H9 (cell line): Measurements from ENCODE around the gene CACNA1G. TPM values are rescaled to one million over a fixed set of nuclear protein-coding genes. Genes with fewer than 3 reads are reported as not detected.

Source experiments
- DNase-seq: peaks from one replicate; pipeline ENCODE4 v3.0.0-alpha.2; 2017
- H2AFZ ChIP-seq: one replicate; pipeline ENCODE4 v1.6.1; 2013; ENCODE audit warnings: mild to moderate bottlenecking, low read length, control low read depth, moderate library complexity
- H2AK5ac ChIP-seq: 2 replicates; pipeline ENCODE4 v1.6.1; 2013; ENCODE audit warnings: low read length, control low read depth, mixed read lengths; ENCODE audit not compliant: insufficient read length
- H2BK120ac ChIP-seq: one replicate; pipeline ENCODE4 v1.6.1; 2013; ENCODE audit warnings: low read depth, mild to moderate bottlenecking, low read length, control low read depth, inconsistent platforms; ENCODE audit not compliant: poor library complexity, severe bottlenecking
- H2BK12ac ChIP-seq: 2 replicates; pipeline ENCODE4 v1.6.1; 2013; ENCODE audit warnings: low read length, control low read depth, mixed read lengths, low read depth; ENCODE audit not compliant: insufficient read length
- H2BK15ac ChIP-seq: 2 replicates; pipeline ENCODE4 v1.6.1; 2013; ENCODE audit warnings: low read depth, low read length, control low read depth
- H2BK20ac ChIP-seq: one replicate; pipeline ENCODE4 v1.6.1; 2013; ENCODE audit warnings: low read depth, mild to moderate bottlenecking, low read length, control low read depth, inconsistent platforms; ENCODE audit not compliant: poor library complexity, severe bottlenecking
- H2BK5ac ChIP-seq: 2 replicates; pipeline ENCODE4 v1.6.1; 2013; ENCODE audit warnings: low read length, control low read depth, mixed read lengths; ENCODE audit not compliant: insufficient read length
- H3K14ac ChIP-seq: 2 replicates; pipeline ENCODE4 v1.6.1; 2013; ENCODE audit warnings: low read length, control low read depth; ENCODE audit not compliant: insufficient read depth
- H3K18ac ChIP-seq: 2 replicates; pipeline ENCODE4 v1.6.1; 2013; ENCODE audit warnings: low read depth, mild to moderate bottlenecking, mixed read lengths, low read length, control low read depth; ENCODE audit not compliant: insufficient read length
- H3K23ac ChIP-seq: 2 replicates; pipeline ENCODE4 v1.6.1; 2013; ENCODE audit warnings: low read length, control low read depth, mixed read lengths, low read depth; ENCODE audit not compliant: insufficient read length
- H3K23me2 ChIP-seq: 2 replicates; pipeline ENCODE4 v1.6.1; 2013; ENCODE audit warnings: low read depth, mild to moderate bottlenecking, mixed read lengths, low read length, control low read depth; ENCODE audit not compliant: insufficient read length, poor library complexity, severe bottlenecking
- H3K27ac ChIP-seq: 2 replicates; pipeline ENCODE4 v1.5.1; 2013; ENCODE audit warnings: low read length, control low read depth, mixed read lengths, low read depth; ENCODE audit not compliant: insufficient read length
- H3K27me3 ChIP-seq: 2 replicates; pipeline ENCODE4 v1.6.1; 2013; ENCODE audit warnings: low read length, control low read depth, inconsistent platforms; ENCODE audit not compliant: insufficient read depth
- H3K4ac ChIP-seq: 2 replicates; pipeline ENCODE4 v1.6.1; 2013; ENCODE audit warnings: low read depth, mild to moderate bottlenecking, control low read depth, inconsistent platforms, low read length, moderate library complexity
- H3K4me1 ChIP-seq: 2 replicates; pipeline ENCODE4 v1.6.1; 2013; ENCODE audit warnings: low read length, control low read depth, inconsistent platforms; ENCODE audit not compliant: insufficient read depth
- H3K4me2 ChIP-seq: 2 replicates; pipeline ENCODE4 v1.6.1; 2013; ENCODE audit warnings: low read length, control low read depth, mixed read lengths; ENCODE audit not compliant: insufficient read length, insufficient read depth
- H3K56ac ChIP-seq: 2 replicates; pipeline ENCODE4 v1.6.1; 2013; ENCODE audit warnings: low read depth, mild to moderate bottlenecking, mixed read lengths, low read length, control low read depth; ENCODE audit not compliant: insufficient read length
- H3K79me1 ChIP-seq: 2 replicates; pipeline ENCODE4 v1.6.1; 2013; ENCODE audit warnings: low read depth, mild to moderate bottlenecking, moderate library complexity, low read length, control low read depth, inconsistent platforms; ENCODE audit not compliant: insufficient read depth, poor library complexity, severe bottlenecking
- H3K79me2 ChIP-seq: 2 replicates; pipeline ENCODE4 v1.6.1; 2013; ENCODE audit warnings: low read length, control low read depth, inconsistent platforms; ENCODE audit not compliant: insufficient read depth
- H3K9ac ChIP-seq: 2 replicates; pipeline ENCODE4 v1.6.1; 2013; ENCODE audit warnings: low read length, control low read depth, mixed read lengths; ENCODE audit not compliant: insufficient read length; ENCODE audit errors: extremely low read depth
- H3K9me3 ChIP-seq: one replicate; pipeline ENCODE4 v1.6.1; 2013; ENCODE audit warnings: low read depth, low read length, inconsistent platforms; ENCODE audit not compliant: control insufficient read depth
- H3T11ph ChIP-seq: one replicate; pipeline ENCODE4 v1.6.1; 2013; ENCODE audit warnings: mild to moderate bottlenecking, low read length, control low read depth, inconsistent platforms
- H4K20me1 ChIP-seq: one replicate; pipeline ENCODE4 v1.6.1; 2013; ENCODE audit not compliant: control insufficient read depth, insufficient read length, insufficient read depth
- H4K5ac ChIP-seq: 2 replicates; pipeline ENCODE4 v1.6.1; 2013; ENCODE audit warnings: low read depth, mild to moderate bottlenecking, mixed read lengths, low read length, control low read depth; ENCODE audit not compliant: insufficient read length
- H4K8ac ChIP-seq: replicated peaks from 2 replicates; pipeline ENCODE4 v1.6.1; 2013; ENCODE audit warnings: low read length, control low read depth, mixed read lengths, low read depth; ENCODE audit not compliant: insufficient read length
- H4K91ac ChIP-seq: 2 replicates; pipeline ENCODE4 v1.6.1; 2013; ENCODE audit warnings: low read depth, mild to moderate bottlenecking, moderate library complexity, mixed read lengths, low read length, control low read depth; ENCODE audit not compliant: insufficient read length
- H3K27ac Mint-ChIP-seq, 3 experiments: 2 replicates in 2 of 3; 3 replicates in 1 of 3; pipeline ENCODE4 v1.8.0; 2020 to 2021; ENCODE audit warnings: mixed read lengths in 3 of 3, mild to moderate bottlenecking in 1 of 3, moderate library complexity in 1 of 3
- H3K27me3 Mint-ChIP-seq: 2 replicates; pipeline ENCODE4 v1.8.0; 2021; ENCODE audit warnings: low read depth, mild to moderate bottlenecking, moderate library complexity, mixed read lengths
- H3K36me3 Mint-ChIP-seq, 3 experiments: 2 replicates in 2 of 3; 3 replicates in 1 of 3; pipeline ENCODE4 v1.8.0; 2020 to 2021; ENCODE audit warnings: low read depth in 3 of 3, mixed read lengths in 3 of 3; ENCODE audit not compliant: insufficient read depth in 1 of 3
- H3K4me1 Mint-ChIP-seq, 2 experiments: 2 replicates each; pipeline ENCODE4 v1.8.0; 2020; ENCODE audit warnings: mixed read lengths in 2 of 2
- H3K4me3 Mint-ChIP-seq, 2 experiments: 2 replicates in 1 of 2; 3 replicates in 1 of 2; pipeline ENCODE4 v1.8.0; 2020 to 2021; ENCODE audit warnings: mild to moderate bottlenecking in 2 of 2, mixed read lengths in 2 of 2, moderate library complexity in 1 of 2
- H3K9me3 Mint-ChIP-seq, 2 experiments: 2 replicates in 1 of 2; 3 replicates in 1 of 2; pipeline ENCODE4 v1.8.0; 2020; ENCODE audit warnings: mild to moderate bottlenecking in 2 of 2, mixed read lengths in 2 of 2, moderate library complexity in 1 of 2
- WGBS: extraction: QIAGEN DNeasy Blood & Tissue Kit; methylation state at CpG from one replicate; pipeline ENCODE4 v1.1.7; 2013; ENCODE audit warnings: missing lambda C conversion rate, low lambda C conversion rate, mixed read lengths; ENCODE audit not compliant: insufficient read length; ENCODE audit errors: extremely low coverage; 5-methylcytosine and 5-hydroxymethylcytosine counted together
- total RNA-seq: library from RNA; stranded (reverse); gene quantifications from 2 replicates; pipeline ENCODE4 v1.2.1, GENCODE V29; 2021
- TF ChIP-seq, protein P1 (sequence below): fragments of 200-600 bp; sonication (generic); conservative IDR thresholded peaks from 3 replicates; pipeline ENCODE4 v1.8.0; 2021; ENCODE audit warnings: antibody characterized with exemption, mild to moderate bottlenecking

Gene CACNA1G
- total RNA-seq, 1 experiment from 2014 or later: 1.5 TPM

DNA sequence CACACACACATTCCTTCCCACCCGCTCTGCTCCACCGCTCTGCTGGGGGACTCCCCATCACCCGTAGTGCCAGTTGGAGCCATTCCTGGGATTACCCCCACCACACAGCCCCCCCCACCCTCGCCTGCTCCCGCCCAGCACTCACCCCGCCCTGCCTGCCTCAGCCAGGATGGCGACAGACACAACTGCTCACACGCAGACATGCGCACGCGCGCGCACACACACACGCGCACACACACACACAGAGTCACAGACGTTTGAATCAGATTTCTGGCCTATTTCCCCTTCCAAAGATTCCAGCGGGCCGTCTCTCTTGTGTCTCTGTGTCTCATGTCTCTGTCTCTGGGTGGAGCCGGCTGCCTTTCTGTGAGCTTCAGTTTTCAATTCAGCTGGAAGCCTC lies 4.4 kb downstream of the CACNA1G start:
- Histone ChIP-seq H2BK12ac (no peak overlapping the region), H4K8ac (no peak overlapping the region), H3K4ac (no peak overlapping the region), H3K23ac (no peak overlapping the region), H3K4me2 (peak overlapping the region; percentile 37), H4K91ac (no peak overlapping the region), H2BK5ac (no peak overlapping the region), H3K4me1 (peaks cover 2% of the 10 kb centered on the region; the same call in 1 of the 2 replicates), H2BK15ac (no peak overlapping the region), H2AFZ (no peak overlapping the region), H3K23me2 (peaks cover 17% of the 10 kb centered on the region), H2BK20ac (no peak overlapping the region), H3K56ac (no peak overlapping the region), H3K79me2 (no peaks in the 10 kb centered on the region), H3K79me1 (no peaks in the 10 kb centered on the region), H4K20me1 (no peaks in the 10 kb centered on the region), H4K5ac (no peak overlapping the region), H3K27me3 (peaks cover 40% of the 10 kb centered on the region), H3K14ac (no peak overlapping the region), H3K18ac (no peak overlapping the region), H3K9me3 (no peaks in the 10 kb centered on the region), H3K9ac (no peak overlapping the region), H3T11ph (no peak overlapping the region), H3K27ac (no peak overlapping the region), H2BK120ac (no peak overlapping the region), H2AK5ac (no peak overlapping the region)
- no peaks in the 10 kb centered on the region for H3K9me3 Mint-ChIP-seq
- no peaks in the 10 kb centered on the region; a peak in 1 of 7 replicates for H3K36me3 Mint-ChIP-seq
- H3K27ac Mint-ChIP-seq: no peak overlapping the region; a peak in 1 of 7 replicates
- peaks cover 28 to 57% of the 10 kb centered on the region in 2 experiments for H3K4me1 Mint-ChIP-seq
- H3K27me3 Mint-ChIP-seq: peaks cover 77% of the 10 kb centered on the region
- no peak for DNase-seq
- H3K4me3 Mint-ChIP-seq: peak overlapping the region in 1 of 2 experiments; percentile 69; a peak in 3 of 5 replicates
- TF ChIP-seq, protein P1, sequence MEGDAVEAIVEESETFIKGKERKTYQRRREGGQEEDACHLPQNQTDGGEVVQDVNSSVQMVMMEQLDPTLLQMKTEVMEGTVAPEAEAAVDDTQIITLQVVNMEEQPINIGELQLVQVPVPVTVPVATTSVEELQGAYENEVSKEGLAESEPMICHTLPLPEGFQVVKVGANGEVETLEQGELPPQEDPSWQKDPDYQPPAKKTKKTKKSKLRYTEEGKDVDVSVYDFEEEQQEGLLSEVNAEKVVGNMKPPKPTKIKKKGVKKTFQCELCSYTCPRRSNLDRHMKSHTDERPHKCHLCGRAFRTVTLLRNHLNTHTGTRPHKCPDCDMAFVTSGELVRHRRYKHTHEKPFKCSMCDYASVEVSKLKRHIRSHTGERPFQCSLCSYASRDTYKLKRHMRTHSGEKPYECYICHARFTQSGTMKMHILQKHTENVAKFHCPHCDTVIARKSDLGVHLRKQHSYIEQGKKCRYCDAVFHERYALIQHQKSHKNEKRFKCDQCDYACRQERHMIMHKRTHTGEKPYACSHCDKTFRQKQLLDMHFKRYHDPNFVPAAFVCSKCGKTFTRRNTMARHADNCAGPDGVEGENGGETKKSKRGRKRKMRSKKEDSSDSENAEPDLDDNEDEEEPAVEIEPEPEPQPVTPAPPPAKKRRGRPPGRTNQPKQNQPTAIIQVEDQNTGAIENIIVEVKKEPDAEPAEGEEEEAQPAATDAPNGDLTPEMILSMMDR: no peak
- WGBS: no CpG with 5 or more reads among the region's 19 CpGs
